ENCODE results near the gene TRIM17. TPM values are rescaled to one million over a fixed set of nuclear protein-coding genes. Genes with fewer than 3 reads are reported as not detected.
A peak's percentile ranks its signal among the peaks of the same experiment; 100 is the strongest.

The TRIM17 gene
- total and polyA plus RNA-seq, 2 of the 8 experiments (the other 6 are each of a cell fraction or from before 2014, with no cell fraction given), result 1.1 to 2.2 TPM

GRCh38 chr1:228445843-228446650 is 29.4 kb upstream of the TRIM17 start:
- Histone ChIP-seq H3K18ac (ENCODE audit: extremely low read depth, low read length) (no peak overlapping the region; the same call in 1 of the 2 replicates), H2BK5ac (ENCODE audit: low read depth, low read length) (no peak overlapping the region; the same call in 1 of the 2 replicates), H2AK5ac (ENCODE audit: low read depth, low read length) (no peak overlapping the region), H4K5ac (ENCODE audit: insufficient read length, low read depth, low read length) (no peak overlapping the region), H2BK20ac (ENCODE audit: low read length) (no peak overlapping the region), H3K14ac (ENCODE audit: insufficient read length) (no peak overlapping the region), H3K9me3 (ENCODE audit: insufficient read depth in 2 of 2, low read depth in 1 of 2, low read length in 1 of 2) (no peaks in the 10 kb centered on the region), H2AFZ (ENCODE audit: low read length) (peak overlapping the region; percentile 63; the same call in 1 of the 2 replicates), H2BK12ac (ENCODE audit: low read depth, low read length) (no peak overlapping the region), H3K23ac (ENCODE audit: insufficient read length) (no peak overlapping the region), H3K4ac (replicated peaks; ENCODE audit: insufficient read length, low read depth, low read length) (no peak overlapping the region), H3K4me2 (ENCODE audit: insufficient read depth in 1 of 2, low read depth in 2 of 2, low read length in 2 of 2) (peak overlapping the region; percentile 71 to 100), H2BK120ac (replicated peaks; ENCODE audit: low read depth, low read length) (no peak overlapping the region), H3K27me3 (replicated peaks in 1 of 4; ENCODE audit: control insufficient read depth in 3 of 4, extremely low read depth in 1 of 4, insufficient read depth in 3 of 4, low read length in 3 of 4) (peaks cover 12 to 76% (median 52%) of the 10 kb centered on the region in 4 experiments), H3K79me1 (ENCODE audit: low read depth, low read length) (no peaks in the 10 kb centered on the region), H4K20me1 (replicated peaks in 1 of 2; ENCODE audit: control insufficient read depth in 1 of 2, insufficient read depth in 2 of 2, low read length in 2 of 2) (no peaks in the 10 kb centered on the region), H2BK15ac (ENCODE audit: low read length) (no peak overlapping the region), H3K56ac (replicated peaks; ENCODE audit: insufficient read length, low read depth, low read length) (no peak overlapping the region), H3K4me3 (ENCODE audit: extremely low read depth in 1 of 4, insufficient read depth in 2 of 4, low read depth in 3 of 4, low read length in 4 of 4) (peak overlapping the region; percentile 31 to 71 (median 54)), H4K91ac (replicated peaks; ENCODE audit: insufficient read length, low read length) (no peak overlapping the region), H3K36me3 (ENCODE audit: control insufficient read depth in 2 of 4, insufficient read depth in 4 of 4, low read length in 3 of 4) (no peaks in the 10 kb centered on the region), H3K4me1 (replicated peaks in 1 of 4; ENCODE audit: control insufficient read depth in 3 of 4, insufficient read depth in 4 of 4, low read length in 3 of 4) (peaks cover 0 to 11% (median 2%) of the 10 kb centered on the region in 4 experiments; a peak in 5 of 7 replicates), H3K23me2 (ENCODE audit: low read depth, low read length) (peaks cover 8% of the 10 kb centered on the region), H3K9ac (replicated peaks in 1 of 4; ENCODE audit: extremely low read depth in 1 of 4, low read depth in 3 of 4, low read length in 3 of 4) (peak overlapping the region in 1 of 4 experiments; percentile 41; a peak in 1 of 7 replicates), H3K79me2 (ENCODE audit: control insufficient read depth in 1 of 2, insufficient read depth in 2 of 2, low read length in 2 of 2) (no peaks in the 10 kb centered on the region), H3K27ac (ENCODE audit: low read depth, low read length) (no peak overlapping the region), H4K8ac (ENCODE audit: extremely low read depth, insufficient read depth, low read length) (no peak overlapping the region)
- WGBS, 2 experiments (ENCODE audit: extremely low coverage in 1 of 2, insufficient coverage in 1 of 2, insufficient read length in 1 of 2, insufficient replicate concordance in 2 of 2, low coverage in 1 of 2, low lambda C conversion rate in 2 of 2, missing lambda C conversion rate in 1 of 2), result 3% methylated on average over 51 of the region's 51 CpGs; no CpG with 5 or more reads in 1 of the 2 experiments
- DNase-seq (ENCODE audit: low read depth in 1 of 2, low spot score in 2 of 2) (peak in 1 of 2 experiments; percentile 70), FAIRE-seq (no peak)
- ChIA-PET POLR2A (ENCODE audit: partially characterized antibody) (interaction anchor here (0.7 to 7.8 kb wide), 9 partner anchors 9 to 69 kb away, joined by 3 to 82 read pairs (median 4); partner anchors contain the start of gene TRIM11), CTCF (ENCODE audit: partially characterized antibody) (interaction anchor here (0.6 to 3.9 kb wide), 9 partner anchors 10 to 70 kb away, joined by 3 to 23 read pairs (median 3); partner anchors contain the start of gene RNF187)
- TF ChIP-seq KDM5A (IDR thresholded peaks at IDR 0.05; ENCODE audit: low read length) (no peak), TCF12 (IDR thresholded peaks at IDR 0.05; ENCODE audit: low read depth, low read length) (no peak), EZH2 (IDR thresholded peaks at IDR 0.05; ENCODE audit: low read depth, low read length, severe bottlenecking) (peak; percentile 70), SUZ12 (IDR thresholded peaks at IDR 0.05; ENCODE audit: low read length) (peak; percentile 83), KDM4A (IDR thresholded peaks at IDR 0.05; ENCODE audit: low read depth, low read length, severe bottlenecking) (peak; percentile 50), HDAC2 (IDR thresholded peaks at IDR 0.05; ENCODE audit: borderline replicate concordance in 1 of 2, low read depth in 2 of 2, low read length in 2 of 2) (0 out of 4 replicates have a peak, but pooled peaks of 1 of the 2 experiments have one; percentile 40), POLR2A (IDR thresholded peaks at IDR 0.05; ENCODE audit: control extremely low read depth in 1 of 2, low read depth in 2 of 2, low read length in 2 of 2) (peak in 1 of 2 experiments; percentile 41; a peak in 1 of 3 replicates), SAP30 (IDR thresholded peaks at IDR 0.05; ENCODE audit: insufficient read depth, insufficient replicate concordance, low read length) (no peak), GABPA (IDR thresholded peaks at IDR 0.05; ENCODE audit: borderline replicate concordance, insufficient read depth, low read length) (0 out of 2 replicates have a peak, but pooled peaks have one; percentile 9), RBBP5 (IDR thresholded peaks at IDR 0.05; ENCODE audit: borderline replicate concordance, low read depth, low read length) (peak; percentile 47; the same call in 1 of the 2 replicates)
